ENCODE data around the gene ZDHHC19.

GRCh38 chr3:196149831-196150301, 61.3 kb downstream of the ZDHHC19 start:
- TF ChIP-seq ZNF266 (tag by site-specific recombination; IDR thresholded peaks at IDR 0.05; ENCODE audit: low read depth) (no peak), ZFP69B (tag by site-specific recombination; IDR thresholded peaks at IDR 0.05) (no peak), BCL11B (tag by site-specific recombination; IDR thresholded peaks at IDR 0.05; ENCODE audit: low read depth) (no peak), ZNF26 (tag by site-specific recombination; IDR thresholded peaks at IDR 0.05) (no peak), CTCF (tag by site-specific recombination; IDR thresholded peaks at IDR 0.05) (no peak), MYNN (tag by site-specific recombination; IDR thresholded peaks at IDR 0.05; ENCODE audit: borderline replicate concordance) (no peak), ZNF10 (tag by site-specific recombination; IDR thresholded peaks at IDR 0.05) (no peak), ATF2 (tag by site-specific recombination; IDR thresholded peaks at IDR 0.05; ENCODE audit: low read depth) (no peak)

All from HEK293 (cell line).